Caco-2 (cell line): ENCODE results near the gene EMC10. TPM values are rescaled to one million over a fixed set of nuclear protein-coding genes. Genes with fewer than 3 reads are reported as not detected.

Experiments used
- BruUV-seq: library from RNA; stranded (reverse); fragments of 400-500 nt; replicated peaks from 2 replicates; lab custom pipeline; 2021; lab: Mats Ljungman, UMichigan
- CTCF ChIA-PET: fragments of 300-600 bp; sonication (Branson Sonifier 250); formaldehyde crosslinking; loops from one replicate; lab custom pipeline; 2022; ENCODE audit warnings: antibody characterized with exemption; lab: Charles Lee
- POLR2A ChIA-PET: fragments of 300-600 bp; sonication (Branson Sonifier 250); formaldehyde crosslinking; loops from one replicate; lab custom pipeline; 2022; ENCODE audit warnings: antibody characterized with exemption; lab: Charles Lee
- DNase-seq, 2 experiments: peaks; one replicate each; pipeline versions ENCODE4 v3.0.0 to v3.0.0-alpha.2; 2020 to 2022
- H3K27me3 ChIP-seq: replicated peaks from 2 replicates; pipeline ENCODE4 v1.6.0; 2011; ENCODE audit warnings: low read length; ENCODE audit not compliant: control insufficient read depth, insufficient read depth
- H3K36me3 ChIP-seq: 2 replicates; pipeline ENCODE4 v1.5.1; 2011; ENCODE audit warnings: low read length; ENCODE audit not compliant: control insufficient read depth, insufficient read depth
- H3K4me1 ChIP-seq: fragments of 250-450 bp; sonication (Bioruptor Pico); 2 replicates; pipeline ENCODE4 v1.5.1; 2020; ENCODE audit warnings: mild to moderate bottlenecking
- H3K4me3 ChIP-seq: 2 replicates; pipeline ENCODE4 v1.5.1; 2011; ENCODE audit warnings: low read depth, mild to moderate bottlenecking, control low read depth, low read length
- H3K9me3 ChIP-seq: fragments of 250-450 bp; sonication (Bioruptor Pico); 2 replicates; pipeline ENCODE4 v1.5.1; 2020; ENCODE audit warnings: mild to moderate bottlenecking, moderate library complexity
- H3K27ac Mint-ChIP-seq: one replicate; pipeline ENCODE4 v1.8.0; 2022; ENCODE audit warnings: mixed read lengths; ENCODE audit not compliant: unreplicated experiment
- H3K27me3 Mint-ChIP-seq: one replicate; pipeline ENCODE4 v1.8.0; 2022; ENCODE audit warnings: mixed read lengths; ENCODE audit not compliant: insufficient read depth, unreplicated experiment
- H3K36me3 Mint-ChIP-seq: one replicate; pipeline ENCODE4 v1.8.0; 2022; ENCODE audit warnings: mild to moderate bottlenecking, mixed read lengths; ENCODE audit not compliant: insufficient read depth, unreplicated experiment
- H3K4me1 Mint-ChIP-seq: one replicate; pipeline ENCODE4 v1.8.0; 2022; ENCODE audit warnings: low read depth, mixed read lengths; ENCODE audit not compliant: unreplicated experiment
- H3K4me3 Mint-ChIP-seq: one replicate; pipeline ENCODE4 v1.8.0; 2022; ENCODE audit warnings: mild to moderate bottlenecking, moderate library complexity, mixed read lengths; ENCODE audit not compliant: unreplicated experiment
- H3K9me3 Mint-ChIP-seq: one replicate; pipeline ENCODE4 v1.8.0; 2022; ENCODE audit warnings: mixed read lengths; ENCODE audit not compliant: unreplicated experiment
- intact Hi-C: fragments of 100-400 bp; cut with micrococcal nuclease; formaldehyde crosslinking; loops from one replicate; pipeline ENCODE4 v1.10.0; 2022; ENCODE audit not compliant: unreplicated experiment
- total RNA-seq: library from RNA; stranded (reverse); gene quantifications from 2 replicates; pipeline ENCODE4 v1.2.3, GENCODE V29; 2022
- TF ChIP-seq, protein P1 (sequence below), 2 experiments: fragments of 200-600 bp in 1 of 2; IDR thresholded peaks; 1 replicate in 1 of 2; 2 replicates in 1 of 2; pipeline versions ENCODE4 v1.5.1 to v1.8.0; 2011 to 2022; ENCODE audit warnings: antibody characterized with exemption in 1 of 2, control low read depth in 1 of 2, inconsistent platforms in 1 of 2, low read depth in 1 of 2, low read length in 1 of 2, mild to moderate bottlenecking in 1 of 2, moderate library complexity in 1 of 2; ENCODE audit not compliant: insufficient read depth in 1 of 2, severe bottlenecking in 1 of 2, unreplicated experiment in 1 of 2

EMC10 gene
- total RNA-seq, 1 experiment from 2014 or later = 42.9 TPM

DNA sequence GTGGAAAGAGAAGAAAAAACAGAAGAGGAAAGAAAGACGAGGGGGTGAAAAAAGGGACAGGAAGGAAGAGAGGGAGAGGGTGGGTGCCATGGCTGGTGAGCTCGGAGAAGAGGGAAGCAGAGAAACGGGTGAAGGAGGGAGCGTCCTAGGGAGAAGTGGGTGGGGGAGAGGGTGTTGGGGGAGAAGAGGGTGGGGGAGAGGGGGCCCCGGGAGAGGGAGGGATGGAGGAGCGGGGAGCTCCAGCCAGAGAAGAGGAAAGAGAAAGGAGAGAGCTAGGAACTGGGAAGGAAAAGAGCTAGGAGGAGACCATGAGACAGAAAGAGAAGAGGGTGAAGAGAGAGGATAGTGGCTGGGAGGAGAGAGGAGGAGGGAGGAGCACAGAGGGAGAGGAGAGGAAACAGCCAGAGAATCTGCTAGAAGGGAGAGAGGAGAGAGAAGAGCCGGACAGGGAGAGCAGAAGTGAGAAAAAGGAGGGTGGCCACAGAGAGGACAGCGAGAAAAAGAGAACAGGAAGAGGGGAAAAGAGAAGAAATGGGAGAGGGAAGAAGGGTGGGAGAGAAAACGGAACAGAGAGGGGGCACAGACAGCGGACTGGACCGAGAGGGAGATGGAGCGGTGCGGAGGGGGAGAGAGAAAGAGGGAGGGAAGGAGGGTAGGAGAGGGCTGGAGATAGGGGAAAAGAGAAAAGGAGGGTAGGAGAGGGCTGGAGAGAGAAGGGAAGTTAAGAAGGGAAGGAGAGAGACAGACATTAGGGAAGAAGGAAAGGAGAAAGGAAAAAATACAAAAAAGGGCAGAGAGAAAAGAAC, 12.3 kb downstream of the EMC10 start:
- H3K4me1 Mint-ChIP-seq = peaks cover 10% of the 10 kb centered on the region
- intact Hi-C loops = no loop called here
- TF ChIP-seq, protein P1, sequence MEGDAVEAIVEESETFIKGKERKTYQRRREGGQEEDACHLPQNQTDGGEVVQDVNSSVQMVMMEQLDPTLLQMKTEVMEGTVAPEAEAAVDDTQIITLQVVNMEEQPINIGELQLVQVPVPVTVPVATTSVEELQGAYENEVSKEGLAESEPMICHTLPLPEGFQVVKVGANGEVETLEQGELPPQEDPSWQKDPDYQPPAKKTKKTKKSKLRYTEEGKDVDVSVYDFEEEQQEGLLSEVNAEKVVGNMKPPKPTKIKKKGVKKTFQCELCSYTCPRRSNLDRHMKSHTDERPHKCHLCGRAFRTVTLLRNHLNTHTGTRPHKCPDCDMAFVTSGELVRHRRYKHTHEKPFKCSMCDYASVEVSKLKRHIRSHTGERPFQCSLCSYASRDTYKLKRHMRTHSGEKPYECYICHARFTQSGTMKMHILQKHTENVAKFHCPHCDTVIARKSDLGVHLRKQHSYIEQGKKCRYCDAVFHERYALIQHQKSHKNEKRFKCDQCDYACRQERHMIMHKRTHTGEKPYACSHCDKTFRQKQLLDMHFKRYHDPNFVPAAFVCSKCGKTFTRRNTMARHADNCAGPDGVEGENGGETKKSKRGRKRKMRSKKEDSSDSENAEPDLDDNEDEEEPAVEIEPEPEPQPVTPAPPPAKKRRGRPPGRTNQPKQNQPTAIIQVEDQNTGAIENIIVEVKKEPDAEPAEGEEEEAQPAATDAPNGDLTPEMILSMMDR (IDR thresholded peaks at IDR 0.05; ENCODE audit: insufficient read depth in 1 of 2, low read depth in 1 of 2, low read length in 1 of 2, severe bottlenecking in 1 of 2, unreplicated experiment in 1 of 2) = no peak
- no peak overlapping the region for H3K27ac Mint-ChIP-seq
- H3K36me3 Mint-ChIP-seq = peaks cover 12% of the 10 kb centered on the region
- H3K27me3 ChIP-seq = no peaks in the 10 kb centered on the region
- no peaks in the 10 kb centered on the region for H3K4me1 ChIP-seq
- BruUV-seq = no TSS peak
- peaks cover 13% of the 10 kb centered on the region for H3K9me3 ChIP-seq
- ChIA-PET CTCF (no interaction called here), POLR2A (no interaction called here)
- no peak overlapping the region for H3K4me3 Mint-ChIP-seq
- DNase-seq = no peak
- H3K36me3 ChIP-seq = no peaks in the 10 kb centered on the region
- no peak overlapping the region for H3K4me3 ChIP-seq
- H3K27me3 Mint-ChIP-seq = peaks cover 26% of the 10 kb centered on the region
- H3K9me3 Mint-ChIP-seq = no peaks in the 10 kb centered on the region

DNA sequence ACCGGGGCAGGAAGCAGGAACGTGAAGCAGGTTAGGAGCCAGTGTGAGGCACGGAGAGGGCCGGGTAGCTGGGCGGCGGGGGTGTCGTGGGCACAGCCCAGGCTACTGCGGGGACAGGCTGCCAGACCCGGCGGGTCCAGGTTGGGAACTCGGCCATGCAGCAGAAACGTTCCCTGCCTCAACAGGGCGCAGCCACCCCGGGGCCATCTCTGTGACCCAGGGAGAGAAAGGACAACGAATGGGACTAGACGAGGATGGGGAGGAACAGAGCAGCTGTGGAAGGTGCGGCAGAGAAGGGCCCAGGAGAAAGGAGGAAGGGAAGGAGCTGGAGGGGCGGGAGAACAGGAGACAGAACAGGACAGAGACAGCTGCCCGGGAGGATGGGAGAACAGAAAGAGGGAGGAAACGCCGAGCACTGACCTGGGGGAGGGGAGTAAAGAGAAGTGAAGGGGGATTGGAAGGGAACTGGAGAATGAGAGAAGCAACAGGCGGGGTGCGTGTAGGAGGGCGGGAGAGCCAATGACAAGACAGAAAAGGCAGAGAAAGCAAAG, 13.2 kb downstream of the EMC10 start:
- intact Hi-C loops = no loop called here
- TF ChIP-seq, protein P1 (IDR thresholded peaks at IDR 0.05; ENCODE audit: insufficient read depth in 1 of 2, low read depth in 1 of 2, low read length in 1 of 2, severe bottlenecking in 1 of 2, unreplicated experiment in 1 of 2) = no peak
- H3K27me3 ChIP-seq = no peaks in the 10 kb centered on the region
- H3K27ac Mint-ChIP-seq = no peak overlapping the region
- H3K4me1 ChIP-seq = no peaks in the 10 kb centered on the region
- H3K36me3 Mint-ChIP-seq = peaks cover 12% of the 10 kb centered on the region
- POLR2A ChIA-PET = no interaction called here
- H3K4me3 ChIP-seq = no peak overlapping the region
- CTCF ChIA-PET = no interaction called here
- no peaks in the 10 kb centered on the region for H3K9me3 Mint-ChIP-seq
- DNase-seq = no peak
- H3K36me3 ChIP-seq = no peaks in the 10 kb centered on the region
- H3K4me1 Mint-ChIP-seq = peaks cover 10% of the 10 kb centered on the region
- H3K4me3 Mint-ChIP-seq = no peak overlapping the region
- no TSS peak for BruUV-seq
- H3K9me3 ChIP-seq = peaks cover 13% of the 10 kb centered on the region
- H3K27me3 Mint-ChIP-seq = peaks cover 29% of the 10 kb centered on the region

DNA sequence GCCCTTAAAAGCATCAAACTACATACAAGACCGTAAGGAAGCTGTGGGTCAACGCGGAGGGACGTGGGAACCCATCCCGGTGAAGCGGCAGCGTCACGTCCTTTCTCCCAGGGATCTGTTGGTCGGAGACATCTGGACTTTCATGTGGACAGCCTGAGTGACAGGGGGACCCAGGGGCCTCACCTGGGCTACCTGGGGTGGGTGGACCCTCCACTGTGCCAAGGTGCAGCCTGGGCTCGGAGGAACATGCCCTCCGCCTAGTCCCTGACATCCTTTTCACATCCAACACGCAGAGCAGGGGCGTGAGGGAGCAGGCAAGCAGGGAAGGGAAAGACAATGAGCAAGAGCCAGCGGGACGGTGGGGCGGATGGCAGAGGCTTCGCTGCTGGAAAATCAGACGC, 14.1 kb downstream of the EMC10 start:
- ChIA-PET CTCF (no interaction called here), POLR2A (no interaction called here)
- H3K4me1 Mint-ChIP-seq = peaks cover 10% of the 10 kb centered on the region
- no peak for DNase-seq
- no peak overlapping the region for H3K27ac Mint-ChIP-seq
- intact Hi-C loops = no loop called here
- peaks cover 12% of the 10 kb centered on the region for H3K36me3 Mint-ChIP-seq
- H3K4me3 Mint-ChIP-seq = no peak overlapping the region
- peaks cover 13% of the 10 kb centered on the region for H3K9me3 ChIP-seq
- BruUV-seq = no TSS peak
- H3K4me1 ChIP-seq = no peaks in the 10 kb centered on the region
- H3K27me3 ChIP-seq = no peaks in the 10 kb centered on the region
- no peak overlapping the region for H3K4me3 ChIP-seq
- H3K36me3 ChIP-seq = no peaks in the 10 kb centered on the region
- TF ChIP-seq, protein P1 (IDR thresholded peaks at IDR 0.05; ENCODE audit: insufficient read depth in 1 of 2, low read depth in 1 of 2, low read length in 1 of 2, severe bottlenecking in 1 of 2, unreplicated experiment in 1 of 2) = no peak
- H3K9me3 Mint-ChIP-seq = no peaks in the 10 kb centered on the region
- peaks cover 35% of the 10 kb centered on the region for H3K27me3 Mint-ChIP-seq
